ENCODE measurements around the gene MFRP.

GRCh38 chr11:119335655-119336543 lies 10.6 kb downstream of the MFRP start:
- TF ChIP-seq CTCF (conservative IDR thresholded peaks at IDR 0.05 in 1 of 2, IDR thresholded peaks at IDR 0.05 in 1 of 2; ENCODE audit: low read depth in 1 of 2, low read length in 2 of 2) (no peak), EZH2 (IDR thresholded peaks at IDR 0.05; ENCODE audit: low read length, missing control alignments) (no peak)
